DMS53 (cell line): ENCODE results near the gene FOXRED2.

Source experiments
- DNase-seq: peaks from one replicate; lab custom pipeline; 2025; lab: John Stamatoyannopoulos, UW

Gene FOXRED2

GRCh38 chr22:36470162-36470993, 36.5 kb downstream of the FOXRED2 start:
- DNase-seq: peak; percentile 76

GRCh38 chr22:36469094-36469710, 37.6 kb downstream of the FOXRED2 start:
- DNase-seq: no peak

GRCh38 chr22:36467946-36468345, 38.9 kb downstream of the FOXRED2 start:
- no peak for DNase-seq

DNA sequence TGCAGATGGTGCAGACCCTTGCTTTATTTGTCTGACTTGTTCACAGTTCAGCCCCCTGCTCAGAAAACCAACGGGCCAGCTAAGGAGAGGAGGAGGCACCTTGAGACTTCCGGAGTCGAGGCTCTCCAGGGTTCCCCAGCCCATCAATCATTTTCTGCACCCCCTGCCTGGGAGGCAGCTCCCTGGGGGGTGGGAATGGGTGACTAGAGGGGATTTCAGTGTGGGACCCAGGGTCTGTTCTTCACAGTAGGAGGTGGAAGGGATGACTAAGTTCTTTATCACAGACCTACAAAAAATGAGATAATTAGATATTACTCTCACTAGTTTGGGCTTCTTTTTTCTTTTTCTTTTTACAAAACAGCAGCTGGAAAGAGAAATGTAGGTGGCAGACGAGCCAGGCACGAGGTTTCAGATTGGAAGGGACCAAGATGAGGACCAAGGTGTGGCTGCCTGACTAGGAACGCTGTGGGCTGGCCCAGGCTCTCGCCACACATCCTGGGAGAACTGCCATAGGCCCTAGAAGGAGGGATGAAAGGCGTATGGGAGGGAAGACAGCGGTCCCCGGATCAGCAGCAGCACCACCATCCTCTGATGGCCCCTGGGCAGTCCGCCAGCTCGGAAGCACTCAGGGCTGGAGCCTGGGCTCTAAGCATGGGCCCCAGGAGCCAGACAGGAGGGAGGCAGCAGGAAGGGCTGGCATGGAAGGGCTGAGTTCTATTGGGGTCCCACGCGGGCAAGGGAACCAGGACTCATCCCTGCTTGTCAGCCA, 39.6 kb downstream of the FOXRED2 start:
- DNase-seq: no peak

DNA sequence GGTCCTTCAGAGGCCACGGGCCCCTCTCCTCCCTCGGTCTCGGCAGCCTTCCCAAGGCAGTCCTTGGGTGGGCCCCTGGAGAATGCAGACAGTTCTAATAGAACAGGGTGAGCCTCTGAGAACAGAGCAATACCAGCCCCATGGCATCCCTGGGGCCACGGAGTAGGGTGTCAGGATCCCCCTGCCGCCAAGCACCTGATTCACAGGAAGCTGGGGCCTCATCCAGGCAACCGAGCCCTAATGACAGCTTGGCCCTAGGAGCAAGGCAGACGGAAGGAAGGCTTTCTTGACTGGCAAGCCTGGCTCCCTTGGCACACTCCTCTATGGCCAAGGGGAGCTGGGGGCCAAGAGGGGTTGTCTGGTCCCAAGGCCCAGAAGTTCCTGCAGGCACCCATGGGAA, 40.6 kb downstream of the FOXRED2 start:
- DNase-seq: no peak

DNA sequence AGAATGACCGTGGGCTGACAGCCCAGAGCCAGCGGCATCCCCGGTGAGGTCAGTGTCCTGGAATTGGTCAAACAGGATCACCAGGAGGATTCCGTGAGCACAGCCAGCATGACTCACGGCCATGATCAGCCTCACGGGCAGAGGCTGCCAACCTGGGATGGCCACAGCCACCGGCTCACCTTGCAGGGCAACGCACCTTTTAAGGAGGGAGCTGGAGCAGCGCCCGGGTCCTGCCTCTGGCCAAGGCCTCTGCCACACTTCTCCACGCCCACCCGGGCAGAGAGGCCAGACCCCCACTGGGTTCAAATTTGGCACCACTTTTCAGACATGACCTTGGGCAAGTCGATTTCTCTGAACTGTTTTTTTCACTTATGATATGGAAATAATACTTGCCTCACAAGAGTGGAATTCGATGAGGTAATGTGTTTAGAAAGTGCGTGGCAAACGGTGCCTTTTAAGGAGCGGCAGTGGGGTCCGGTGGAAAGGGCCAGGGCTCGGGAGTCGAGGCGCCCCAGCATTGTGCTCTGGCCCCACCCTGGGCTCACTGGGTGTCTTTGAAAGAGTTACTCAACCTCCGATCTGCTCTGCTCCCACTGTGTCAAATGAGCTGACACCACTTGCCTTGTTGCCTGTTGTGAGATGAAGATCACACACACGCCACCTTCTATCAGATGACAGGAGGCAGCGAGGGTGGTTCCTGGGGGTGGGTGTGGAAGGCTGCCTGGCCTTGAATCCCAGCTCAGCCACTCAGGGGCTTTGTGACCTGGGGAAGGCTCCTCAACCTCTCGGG, 41.4 kb downstream of the FOXRED2 start:
- peak; percentile 79 for DNase-seq

DNA sequence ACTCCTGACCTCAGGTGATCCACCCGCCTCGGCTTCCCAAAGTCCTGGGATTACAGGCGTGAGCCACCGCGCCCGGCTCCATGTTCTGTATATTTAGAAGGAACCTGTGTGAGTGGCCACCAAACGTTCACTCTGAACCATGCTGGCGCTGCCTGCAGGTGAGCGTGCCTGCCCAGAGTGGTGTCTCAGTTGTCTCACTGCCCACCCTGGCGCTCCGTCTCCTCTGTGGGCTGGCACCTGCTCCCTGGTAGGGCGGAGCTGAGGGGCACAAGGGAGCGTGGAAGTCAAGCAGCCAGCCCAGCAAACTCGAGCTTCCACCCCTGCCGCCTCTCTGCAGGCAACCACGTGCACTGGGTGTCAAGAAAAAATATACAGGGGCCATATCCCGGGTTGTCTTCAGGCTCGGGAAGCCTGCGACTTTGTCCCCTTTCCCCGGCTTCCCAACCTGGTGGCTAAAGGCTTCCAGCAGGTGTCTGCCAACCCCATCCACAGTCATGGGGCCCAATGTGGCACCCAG, 42.1 kb downstream of the FOXRED2 start:
- no peak for DNase-seq

DNA sequence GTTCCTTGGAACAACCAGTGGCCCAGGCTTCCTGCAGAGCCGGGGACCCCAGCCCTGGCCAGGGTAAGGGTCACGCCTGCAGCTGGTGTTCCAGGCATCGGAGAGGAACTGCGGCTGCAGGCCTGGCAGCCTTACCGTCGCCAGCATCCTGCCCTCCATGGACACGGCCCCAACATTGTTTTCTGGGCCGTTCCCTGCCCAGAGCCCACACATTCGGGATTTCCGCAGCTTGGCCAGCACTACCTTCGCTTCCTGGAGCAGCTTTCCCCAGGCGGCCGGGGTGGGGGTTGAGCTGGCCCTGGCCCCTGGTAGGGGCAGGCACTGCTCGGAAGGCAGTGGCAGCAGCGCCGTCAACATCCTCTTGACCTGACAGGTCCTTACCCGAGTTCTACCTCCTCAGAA, 43.1 kb downstream of the FOXRED2 start:
- DNase-seq: no peak

GRCh38 chr22:36461665-36462649, 44.9 kb downstream of the FOXRED2 start:
- peak; percentile 80 for DNase-seq

- DNase-seq: no peak
Observed at GRCh38 chr22:36460202-36460601, 46.6 kb downstream of the FOXRED2 start.

- no peak for DNase-seq
Observed at GRCh38 chr22:36457688-36458450, 49.0 kb downstream of the FOXRED2 start.

GRCh38 chr22:36456464-36456845, 50.4 kb downstream of the FOXRED2 start:
- peak; percentile 4 for DNase-seq

DNA sequence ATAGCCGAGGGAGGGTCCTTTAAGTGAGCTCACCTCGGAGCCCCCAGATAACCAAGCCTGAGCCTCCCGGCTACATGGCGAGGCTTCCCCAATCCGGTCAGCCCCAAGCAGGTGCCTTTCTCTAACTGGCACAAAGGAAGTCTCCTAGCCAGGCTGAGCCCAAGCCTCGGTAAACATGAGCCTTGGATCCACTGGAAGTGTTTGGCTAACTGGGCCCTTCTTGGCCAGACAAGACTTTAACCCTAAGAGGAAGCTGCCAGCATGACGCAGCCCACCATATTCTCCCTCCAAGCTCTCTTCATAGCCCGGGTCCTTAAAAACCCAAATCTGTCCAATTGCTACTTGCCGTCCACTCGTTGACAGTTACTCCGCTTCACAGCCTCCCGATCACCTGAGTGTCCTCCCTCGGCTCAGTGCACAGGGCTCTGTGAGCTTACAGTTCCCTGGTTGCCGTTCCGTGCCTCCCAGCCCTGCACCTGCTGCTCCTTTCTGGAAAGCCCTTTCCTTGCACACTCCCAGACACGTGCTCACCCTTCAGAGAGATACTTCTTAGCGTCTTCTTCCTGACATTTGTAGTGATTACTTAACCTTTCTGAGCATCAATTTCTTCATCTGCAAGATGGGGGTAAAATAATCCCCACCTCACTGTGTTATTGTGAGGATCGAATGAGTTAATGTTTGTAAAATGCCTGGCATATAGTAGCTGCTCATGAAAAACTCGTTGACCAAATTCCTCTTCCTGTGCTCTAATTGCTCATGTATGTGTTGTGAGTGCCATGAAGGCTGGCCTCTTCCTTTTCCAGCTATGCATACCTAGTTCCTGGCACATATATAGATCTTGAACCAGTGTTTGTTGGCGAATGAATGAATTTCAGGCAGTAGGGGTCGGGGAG, 51.0 kb downstream of the FOXRED2 start:
- peak; percentile 74 for DNase-seq

GRCh38 chr22:36454916-36455570, 51.8 kb downstream of the FOXRED2 start:
- peak; percentile 91 for DNase-seq

GRCh38 chr22:36453855-36454378, 52.9 kb downstream of the FOXRED2 start:
- DNase-seq: no peak

DNA sequence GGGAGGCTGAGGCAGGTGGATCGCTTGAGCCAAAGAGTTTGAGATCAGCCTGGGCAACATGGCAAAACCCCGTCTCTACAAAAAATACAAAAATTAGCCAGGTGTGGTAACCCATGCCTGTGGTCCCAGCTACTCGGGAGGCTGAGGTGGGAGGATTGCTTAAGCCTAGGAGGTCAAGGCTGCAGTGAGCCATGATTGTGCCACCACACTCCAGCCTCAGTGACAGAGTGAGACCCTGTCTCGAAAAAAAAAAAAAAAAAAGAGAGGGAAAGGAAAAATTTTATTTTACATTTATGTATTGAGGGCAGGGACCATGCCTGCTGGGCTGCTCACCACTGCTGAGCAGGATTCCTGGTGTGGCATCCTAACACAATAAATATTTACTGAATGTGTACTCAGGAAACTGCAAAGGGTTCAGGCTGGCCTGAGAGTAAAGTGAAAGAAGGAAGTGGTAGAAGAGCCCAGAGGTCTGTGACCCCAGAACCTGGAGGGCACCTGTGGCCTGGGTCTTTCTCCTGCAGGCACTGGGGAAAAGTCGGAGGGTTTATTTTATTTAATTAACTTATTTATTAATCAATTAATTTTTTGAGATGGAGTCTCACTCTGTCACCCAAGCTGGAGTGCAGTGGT, 53.7 kb downstream of the FOXRED2 start:
- DNase-seq: peak; percentile 48

GRCh38 chr22:36452250-36452977, 54.4 kb downstream of the FOXRED2 start:
- no peak for DNase-seq
